Ovary (tissue), 3 donors: ENCODE data around the gene CKAP4.

ENCODE experiments used
- CTCF ChIP-seq, 3 donors: fragments of 450-650 bp in 2 of 3; fragments of 200-600 bp in 1 of 3; IDR thresholded peaks; one replicate each; pipeline versions ENCODE4 v1.5.1 to v1.8.0; 2016 to 2022; ENCODE audit warnings: antibody characterized with exemption in 3 of 3, mild to moderate bottlenecking in 1 of 3
- POLR2A ChIP-seq: fragments of 450-650 bp; IDR thresholded peaks from one replicate; pipeline ENCODE4 v1.6.1; 2017; ENCODE audit warnings: antibody characterized with exemption, mild to moderate bottlenecking, moderate library complexity
- donor health status: DM: no; HTN: no; CAD: no.

- TF ChIP-seq CTCF (IDR thresholded peaks at IDR 0.05) = peak; percentile 53 to 89 (median 67)
- TF ChIP-seq POLR2A = no peak
Measured at GRCh38 chr12:106226884-106227640, 20.8 kb downstream of the CKAP4 start.
